NB4 (cell line): ENCODE measurements around the gene MYOM1.
"Not testable (repeated sequence)": the region's sequence is repeated elsewhere in the genome, so short reads cannot be mapped to it uniquely, and the experiment has no call there.

Source experiments
- DNase-seq: peaks from one replicate; pipeline ENCODE4 v3.0.0; 2010; ENCODE audit warnings: low read depth
- H3K4me3 ChIP-seq: one replicate; pipeline ENCODE4 v1.5.1; 2011; ENCODE audit warnings: mild to moderate bottlenecking, low read depth, low read length, moderate library complexity
- CTCF ChIP-seq: IDR thresholded peaks from one replicate; pipeline ENCODE4 v1.5.1; 2012; ENCODE audit warnings: low read depth, low read length
- MAX ChIP-seq: IDR thresholded peaks from 2 replicates; pipeline ENCODE4 v1.6.1; 2011; ENCODE audit warnings: low read depth, low read length
- MYC ChIP-seq: IDR thresholded peaks from 2 replicates; pipeline ENCODE4 v1.6.1; 2011; ENCODE audit warnings: low read depth, low read length
- POLR2A ChIP-seq: IDR thresholded peaks from 2 replicates; pipeline ENCODE4 v1.6.1; 2011; ENCODE audit warnings: mild to moderate bottlenecking; ENCODE audit not compliant: insufficient read length; ENCODE audit errors: extremely low read depth

The MYOM1 gene

GRCh38 chr18:3067722-3068121, 152.0 kb downstream of the MYOM1 start:
- no peak for DNase-seq
- TF ChIP-seq POLR2A = no peak
- H3K4me3 ChIP-seq = no peak overlapping the region

- no peak for TF ChIP-seq MYC
- TF ChIP-seq MAX = no peak
- no peak for TF ChIP-seq POLR2A
- no peak for TF ChIP-seq CTCF
- no peak overlapping the region for H3K4me3 ChIP-seq
- no peak for DNase-seq
Observed at GRCh38 chr18:3067165-3067661, 152.6 kb downstream of the MYOM1 start.

- TF ChIP-seq POLR2A (no peak), MYC (no peak), MAX (no peak), CTCF (no peak)
- no peak for DNase-seq
- H3K4me3 ChIP-seq = no peak overlapping the region
Observed at GRCh38 chr18:3066341-3067110, 153.2 kb downstream of the MYOM1 start.

- H3K4me3 ChIP-seq = not testable (repeated sequence)
Observed at GRCh38 chr18:3063766-3064165, 156.0 kb downstream of the MYOM1 start.

GRCh38 chr18:3062798-3063680, 156.7 kb downstream of the MYOM1 start:
- no peak overlapping the region for H3K4me3 ChIP-seq
- DNase-seq = peak; percentile 68
- peak; percentile 95 for TF ChIP-seq CTCF
- TF ChIP-seq MYC = no peak
- TF ChIP-seq POLR2A = no peak

More at GRCh38 chr18:3063766-3064165, 156.0 kb downstream of the MYOM1 start:
- not testable (repeated sequence) for DNase-seq

- no peak for DNase-seq
- no peak overlapping the region for H3K4me3 ChIP-seq
- TF ChIP-seq POLR2A (no peak), CTCF (no peak), MAX (no peak), MYC (no peak)
Observed at GRCh38 chr18:3061581-3062312, 158.0 kb downstream of the MYOM1 start.
